Fibroblast of the aortic adventitia (primary cell): ENCODE data around the gene SSH2. TPM values are rescaled to one million over a fixed set of nuclear protein-coding genes. Genes with fewer than 3 reads are reported as not detected.
"Not testable (repeated sequence)": the region's sequence is repeated elsewhere in the genome, so short reads cannot be mapped to it uniquely, and the experiment has no call there.

ENCODE experiments used
- DNase-seq: peaks from one replicate; pipeline ENCODE4 v3.0.0-alpha.2; 2010; ENCODE audit warnings: low read depth
- H3K4me3 ChIP-seq: 2 replicates; pipeline ENCODE4 v1.5.1; 2011; ENCODE audit warnings: low read depth, mild to moderate bottlenecking, control low read depth, low read length, moderate library complexity
- total RNA-seq: library from RNA; depleted of rRNA; stranded (reverse); fragments of >200 nt; gene quantifications from 2 replicates; pipeline ENCODE4 v1.2.3, GENCODE V29; 2012; ENCODE audit warnings: low replicate concordance
- TF ChIP-seq, protein P1 (sequence below): IDR thresholded peaks from 2 replicates; pipeline ENCODE4 v1.5.1; 2011; ENCODE audit warnings: mild to moderate bottlenecking, low read length, control low read depth, inconsistent platforms; ENCODE audit not compliant: insufficient read depth

The SSH2 gene
- total RNA-seq, 1 donor, result 21.1 TPM

DNA sequence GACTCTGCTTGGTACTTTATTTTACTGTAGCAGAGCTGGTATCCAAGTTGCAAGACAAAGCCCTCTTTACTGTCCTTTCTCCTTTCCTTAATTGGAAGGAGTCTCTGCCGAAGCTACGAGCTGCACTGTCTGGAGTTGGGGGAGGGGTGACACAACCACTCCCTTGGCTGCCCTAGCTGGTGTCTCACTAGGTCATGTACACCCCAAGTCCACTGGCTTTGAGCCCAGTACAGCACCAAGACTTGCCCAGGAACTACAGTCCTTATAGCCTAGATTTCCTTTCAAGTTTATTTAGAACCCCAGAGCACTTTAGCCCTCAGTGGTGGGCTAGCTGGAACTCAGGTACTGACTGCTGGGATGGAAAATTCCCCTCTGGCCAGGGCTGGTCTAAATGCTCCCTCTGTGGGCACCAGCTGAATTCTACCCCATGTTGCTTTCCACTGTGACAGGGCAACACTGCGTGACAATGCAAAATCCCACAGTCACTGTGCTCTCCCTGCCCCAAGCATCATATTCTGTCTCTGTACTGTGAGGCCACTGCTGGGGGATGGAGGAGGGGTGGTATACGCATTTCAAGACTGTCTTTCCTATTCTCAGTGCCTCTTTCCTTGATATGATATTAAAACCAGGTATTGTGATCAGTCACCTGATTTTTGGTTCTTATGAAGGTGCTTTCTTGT lies 29.8 kb upstream of the SSH2 start:
- H3K4me3 ChIP-seq, result no peak overlapping the region
- TF ChIP-seq, protein P1, sequence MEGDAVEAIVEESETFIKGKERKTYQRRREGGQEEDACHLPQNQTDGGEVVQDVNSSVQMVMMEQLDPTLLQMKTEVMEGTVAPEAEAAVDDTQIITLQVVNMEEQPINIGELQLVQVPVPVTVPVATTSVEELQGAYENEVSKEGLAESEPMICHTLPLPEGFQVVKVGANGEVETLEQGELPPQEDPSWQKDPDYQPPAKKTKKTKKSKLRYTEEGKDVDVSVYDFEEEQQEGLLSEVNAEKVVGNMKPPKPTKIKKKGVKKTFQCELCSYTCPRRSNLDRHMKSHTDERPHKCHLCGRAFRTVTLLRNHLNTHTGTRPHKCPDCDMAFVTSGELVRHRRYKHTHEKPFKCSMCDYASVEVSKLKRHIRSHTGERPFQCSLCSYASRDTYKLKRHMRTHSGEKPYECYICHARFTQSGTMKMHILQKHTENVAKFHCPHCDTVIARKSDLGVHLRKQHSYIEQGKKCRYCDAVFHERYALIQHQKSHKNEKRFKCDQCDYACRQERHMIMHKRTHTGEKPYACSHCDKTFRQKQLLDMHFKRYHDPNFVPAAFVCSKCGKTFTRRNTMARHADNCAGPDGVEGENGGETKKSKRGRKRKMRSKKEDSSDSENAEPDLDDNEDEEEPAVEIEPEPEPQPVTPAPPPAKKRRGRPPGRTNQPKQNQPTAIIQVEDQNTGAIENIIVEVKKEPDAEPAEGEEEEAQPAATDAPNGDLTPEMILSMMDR, result no peak
- DNase-seq, result peak; percentile 19

DNA sequence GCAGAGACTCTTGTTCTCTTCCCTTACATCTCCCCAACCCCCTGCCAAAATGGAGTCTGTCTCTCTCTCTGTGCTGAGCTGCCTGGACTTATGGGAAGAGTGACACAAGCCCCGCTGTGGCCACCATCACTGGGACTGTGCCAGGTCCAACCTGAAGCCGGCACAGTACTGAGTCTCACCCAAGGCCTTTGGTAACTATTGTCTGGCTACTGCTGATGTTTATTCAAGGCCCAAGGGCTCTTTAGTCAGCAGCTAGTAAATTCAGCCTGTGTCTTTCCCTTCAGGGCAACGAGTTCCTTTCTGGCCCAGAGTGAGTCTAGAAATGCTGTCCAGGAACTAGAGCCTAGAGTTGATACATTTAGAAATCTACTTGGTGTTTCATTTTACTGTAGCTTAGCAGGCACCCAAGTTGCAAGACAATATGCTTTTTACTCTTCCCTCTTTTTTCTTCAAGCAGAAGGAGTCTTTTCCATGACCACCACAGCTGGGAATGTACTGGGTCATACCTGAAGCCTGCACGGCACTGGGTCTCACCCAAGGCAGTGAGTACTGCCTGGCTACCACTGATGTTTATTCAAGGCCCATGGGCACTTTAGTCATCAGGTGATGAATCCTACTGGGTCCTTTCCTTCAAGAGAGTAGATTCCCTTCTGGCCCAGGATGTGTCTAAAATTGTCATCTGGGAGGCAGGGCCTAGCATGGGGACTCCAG lies 29.1 kb upstream of the SSH2 start:
- TF ChIP-seq, protein P1, result no peak
- peak; percentile 20 for DNase-seq
- H3K4me3 ChIP-seq, result no peak overlapping the region

DNA sequence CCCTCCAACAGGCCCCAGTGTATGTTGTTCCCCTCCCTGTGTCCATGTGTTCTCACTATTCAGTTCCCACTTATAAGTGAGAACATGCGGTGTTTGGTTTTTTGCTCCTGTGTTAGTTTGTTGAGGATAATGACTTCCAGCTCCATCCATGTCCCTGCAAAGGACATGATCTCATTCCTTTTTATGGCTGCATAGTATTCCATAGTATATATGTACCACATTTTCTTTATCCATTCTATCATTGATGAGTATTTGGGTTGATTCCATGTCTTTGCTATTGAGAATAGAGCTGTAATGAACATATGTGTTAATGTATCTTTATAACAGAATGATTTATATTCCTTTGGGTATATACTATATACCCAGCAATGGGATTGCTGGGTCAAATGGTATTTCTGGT lies 27.5 kb upstream of the SSH2 start:
- not testable (repeated sequence) for DNase-seq

DNA sequence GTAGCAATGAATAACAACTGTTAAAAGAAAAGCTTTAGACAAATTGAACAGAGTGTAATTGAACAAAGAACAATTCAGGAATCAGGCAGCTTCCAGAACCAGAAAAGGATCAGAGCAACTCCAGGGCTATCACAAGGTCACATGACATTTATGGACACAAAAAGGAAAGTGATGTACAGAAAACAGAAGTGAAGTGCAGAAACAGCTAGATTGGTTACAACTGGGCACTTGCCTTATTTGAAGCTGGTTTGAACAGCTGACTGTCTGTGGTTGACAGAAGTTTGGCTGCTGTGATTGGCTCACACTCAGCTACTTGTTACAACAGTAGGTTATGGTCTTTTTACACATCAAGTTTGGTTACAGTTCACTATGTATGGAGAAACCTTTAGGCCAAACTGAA lies 26.2 kb upstream of the SSH2 start:
- DNase-seq, result no peak

More for the DNA sequence above, 27.5 kb upstream of the SSH2 start:
- H3K4me3 ChIP-seq, result not testable (repeated sequence)

DNA sequence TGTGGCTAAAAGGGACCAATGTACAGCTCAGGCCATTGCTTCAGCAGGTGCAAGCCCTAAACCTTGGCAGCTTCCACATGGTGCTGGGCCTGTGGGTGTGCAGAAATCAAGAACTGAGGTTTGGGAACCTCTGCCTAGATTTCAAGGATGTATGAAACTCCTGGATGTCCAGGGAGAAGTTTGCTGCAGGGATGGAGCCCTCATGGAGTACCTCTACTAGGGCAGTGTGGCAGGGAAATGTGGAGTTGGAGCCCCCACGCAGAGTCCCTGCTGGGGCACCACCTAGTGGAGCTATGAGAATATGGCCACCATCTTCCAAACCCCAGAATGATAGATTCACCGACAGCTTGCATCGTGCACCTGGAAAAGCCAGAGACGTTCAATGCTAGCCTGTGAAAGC lies 24.4 kb upstream of the SSH2 start:
- H3K4me3 ChIP-seq, result no peak overlapping the region
- no peak for DNase-seq
- TF ChIP-seq, protein P1, result no peak

More for the DNA sequence above, 26.2 kb upstream of the SSH2 start:
- no peak overlapping the region for H3K4me3 ChIP-seq
- TF ChIP-seq, protein P1, result no peak

DNA sequence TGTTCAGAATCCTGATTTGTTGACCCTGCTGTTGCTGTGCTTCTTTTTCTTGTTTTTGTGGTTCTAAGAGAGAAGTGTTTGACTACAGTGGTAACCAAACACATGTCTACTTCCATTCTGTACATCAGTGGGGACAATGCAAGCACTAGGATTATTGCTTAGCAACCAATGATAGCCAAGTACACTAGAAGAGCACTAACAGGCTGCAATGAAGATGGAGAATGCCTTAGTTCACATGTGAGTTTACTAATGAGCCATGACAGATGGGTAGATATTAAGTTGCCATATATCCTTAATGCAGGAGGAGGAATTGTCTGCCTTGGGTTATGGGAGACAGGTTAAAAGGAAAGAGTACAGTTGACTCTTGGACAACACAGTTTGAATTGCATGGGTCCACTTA lies 19.7 kb upstream of the SSH2 start:
- H3K4me3 ChIP-seq, result no peak overlapping the region
- TF ChIP-seq, protein P1, result no peak
- DNase-seq, result no peak

DNA sequence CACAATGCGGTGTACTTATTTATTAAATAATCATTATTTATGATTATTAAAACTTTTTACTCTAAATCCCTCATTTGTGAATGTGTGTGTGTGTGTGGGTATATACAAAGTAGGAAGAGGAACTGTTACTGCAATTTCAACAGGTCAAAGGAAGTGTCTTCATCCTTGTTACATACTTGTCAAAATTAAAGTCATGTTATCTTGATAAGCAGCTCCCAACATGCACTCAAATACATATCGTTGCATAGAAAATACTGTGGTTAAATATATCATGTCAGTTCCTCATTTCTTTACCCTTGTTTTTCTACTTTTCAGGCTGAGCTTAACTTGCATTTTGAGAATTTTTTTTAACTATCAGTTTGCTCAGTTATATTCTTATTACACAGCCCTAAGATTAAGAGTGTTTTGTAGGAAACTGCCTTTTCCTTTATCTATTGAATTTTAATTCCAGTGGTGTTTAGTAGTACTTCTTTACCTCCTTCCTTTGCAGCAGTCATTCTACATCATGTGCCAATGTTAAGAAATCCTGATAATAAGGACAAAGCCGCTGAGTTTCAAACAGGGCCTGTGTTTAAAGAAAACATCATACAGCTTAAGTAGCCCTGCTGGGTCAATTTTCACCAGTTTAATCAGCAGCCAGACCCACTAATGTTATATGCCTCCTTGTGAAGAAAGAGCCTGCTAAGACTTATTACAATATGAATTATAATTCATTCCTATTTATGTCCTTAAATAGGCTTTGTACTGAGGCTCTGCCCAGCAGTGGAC lies 18.6 kb upstream of the SSH2 start:
- DNase-seq, result no peak
- H3K4me3 ChIP-seq, result no peak overlapping the region
- TF ChIP-seq, protein P1, result no peak
